Activated CD8-positive, alpha-beta memory T cell treated with anti-CD3 and anti-CD28 coated beads for 24 hours (primary cell): ENCODE measurements around the gene TMBIM1.
"Not testable (repeated sequence)": the region's sequence is repeated elsewhere in the genome, so short reads cannot be mapped to it uniquely, and the experiment has no call there.

ENCODE experiments used
- DNase-seq: peaks from one replicate; pipeline ENCODE4 v3.0.0-alpha.2; 2020

Gene TMBIM1

DNA sequence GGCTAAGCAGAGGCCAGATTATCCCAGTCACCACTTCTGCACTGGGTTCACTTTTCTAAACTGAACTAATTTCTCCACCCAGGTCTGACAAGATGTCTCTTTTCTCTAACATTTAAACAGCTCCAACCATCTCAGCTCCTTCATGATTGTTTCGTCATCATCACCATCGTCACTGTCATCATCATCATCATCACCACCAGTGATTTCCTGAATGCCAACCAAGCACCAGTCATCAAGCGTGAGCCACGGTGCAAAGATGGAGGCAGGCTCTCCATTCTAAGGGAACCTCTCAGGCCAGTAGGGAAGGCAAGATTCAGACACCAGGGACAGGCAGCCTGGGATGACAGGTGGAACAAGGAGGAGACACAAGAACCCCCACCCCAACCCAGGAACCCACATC, 25.5 kb upstream of the TMBIM1 start:
- no peak for DNase-seq

GRCh38 chr2:218317303-218317630, 25.0 kb upstream of the TMBIM1 start:
- no peak for DNase-seq

- no peak for DNase-seq
Observed at GRCh38 chr2:218315397-218315796, 23.1 kb upstream of the TMBIM1 start.

DNA sequence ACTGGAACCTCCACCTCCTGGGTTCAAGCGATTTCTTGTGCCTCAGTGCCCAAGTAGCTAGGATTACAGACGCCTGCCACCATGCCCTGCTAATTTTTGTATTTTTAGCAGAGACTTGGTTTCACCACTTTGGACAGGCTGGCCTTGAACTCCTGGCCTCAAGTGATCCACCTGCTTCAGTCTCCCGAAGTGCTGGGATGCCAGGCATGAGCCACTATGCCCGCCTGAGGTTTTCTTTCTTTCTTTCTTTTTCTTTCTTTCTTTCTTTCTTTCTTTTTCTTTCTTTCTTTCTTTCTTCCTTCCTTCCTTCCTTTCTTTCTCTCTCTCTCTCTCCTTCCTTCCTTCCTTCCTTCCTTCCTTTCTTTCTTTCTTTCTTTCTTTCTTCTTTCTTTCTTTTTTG, 22.5 kb upstream of the TMBIM1 start:
- DNase-seq = not testable (repeated sequence)

GRCh38 chr2:218313356-218313755, 21.1 kb upstream of the TMBIM1 start:
- no peak for DNase-seq

DNA sequence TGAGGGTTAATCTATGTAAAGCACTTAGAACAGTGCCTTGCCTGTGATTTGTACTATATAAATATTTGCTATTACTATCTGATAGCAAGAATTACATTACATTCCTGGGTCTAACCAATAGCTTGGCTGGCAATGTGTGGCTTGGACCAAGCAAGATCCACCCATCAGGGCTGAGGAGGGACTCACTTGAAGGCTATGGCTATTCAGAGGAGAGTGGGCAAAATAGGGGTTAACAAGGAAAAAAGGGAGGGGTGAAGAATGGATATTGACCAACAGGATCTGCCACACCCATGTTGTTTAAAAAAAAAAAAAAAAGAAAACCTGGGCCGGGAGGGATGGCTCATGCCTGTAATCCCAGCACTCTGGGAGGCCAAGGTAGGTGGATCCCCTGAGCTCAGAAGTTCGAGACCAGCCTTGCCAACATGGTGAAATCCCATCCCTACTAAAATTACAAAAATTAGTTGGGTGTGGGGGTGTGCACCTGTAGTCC, 20.0 kb upstream of the TMBIM1 start:
- no peak for DNase-seq

GRCh38 chr2:218311541-218312266, 19.4 kb upstream of the TMBIM1 start:
- not testable (repeated sequence) for DNase-seq

GRCh38 chr2:218310853-218311540, 18.7 kb upstream of the TMBIM1 start:
- DNase-seq = no peak

DNA sequence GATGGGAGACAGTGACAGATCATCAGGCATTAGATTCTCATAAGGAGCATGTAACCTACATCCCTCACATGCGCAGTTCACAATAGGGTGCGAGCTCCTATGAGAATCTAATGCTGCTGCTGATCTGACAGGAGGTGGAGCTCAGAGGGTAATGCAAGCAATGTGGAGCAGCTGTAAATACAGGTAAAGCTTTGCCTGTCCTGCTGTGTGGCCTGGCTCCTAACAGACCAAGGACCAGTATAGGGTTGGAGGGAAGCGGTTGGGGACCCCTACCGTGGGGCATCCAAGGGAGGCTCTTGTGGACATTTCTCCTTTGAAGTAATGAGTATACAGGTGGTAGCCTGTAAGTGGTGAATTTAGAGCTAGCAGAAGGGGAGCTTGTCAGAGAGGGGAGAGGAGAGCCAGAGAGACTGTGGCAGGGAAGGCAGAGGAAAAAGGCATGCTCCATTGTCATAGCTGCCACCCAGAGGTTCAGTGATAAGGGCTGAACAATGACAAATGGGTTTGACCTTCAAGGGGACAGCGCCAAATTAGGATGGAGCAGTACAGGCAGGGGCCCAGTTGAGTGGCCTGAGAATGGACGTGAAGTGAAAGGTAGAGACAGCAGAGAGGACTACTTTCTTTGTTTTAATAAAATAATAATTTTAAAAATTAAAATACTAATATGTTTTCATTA, 15.2 kb upstream of the TMBIM1 start:
- no peak for DNase-seq

DNA sequence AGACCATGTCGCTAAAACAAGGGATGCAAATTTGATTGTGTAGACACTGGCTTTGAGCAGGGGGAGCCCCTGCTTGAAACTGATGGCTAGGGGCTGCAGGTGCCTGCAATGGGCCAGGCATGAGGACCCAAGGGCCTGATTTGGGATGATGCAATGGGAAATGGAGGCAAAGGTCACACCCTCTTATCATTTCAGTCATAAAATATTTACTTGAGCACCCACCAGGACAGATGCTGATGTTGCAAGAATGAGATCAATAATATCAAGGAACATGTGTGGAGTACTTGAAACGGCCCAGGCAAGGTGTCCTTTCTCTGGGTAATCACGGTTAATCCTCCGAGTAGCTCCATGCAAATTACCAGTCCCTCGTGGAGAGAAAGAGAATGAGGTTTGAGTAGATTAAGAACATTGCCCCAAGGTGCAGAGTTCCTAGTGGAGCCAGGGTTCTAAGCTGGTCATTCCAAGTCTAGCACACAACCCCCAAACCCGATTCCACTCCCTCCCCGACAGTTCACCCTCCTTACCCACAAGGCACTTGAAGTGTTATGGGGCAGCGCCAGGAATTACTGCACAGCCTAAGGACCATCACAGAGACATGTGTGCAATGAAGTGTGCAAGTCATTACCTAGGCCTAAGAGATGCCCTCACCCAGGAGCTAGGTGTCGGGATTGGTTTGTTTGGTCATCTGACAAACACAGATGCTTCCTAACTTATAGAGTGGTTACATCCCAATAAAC, 14.0 kb upstream of the TMBIM1 start:
- no peak for DNase-seq

DNA sequence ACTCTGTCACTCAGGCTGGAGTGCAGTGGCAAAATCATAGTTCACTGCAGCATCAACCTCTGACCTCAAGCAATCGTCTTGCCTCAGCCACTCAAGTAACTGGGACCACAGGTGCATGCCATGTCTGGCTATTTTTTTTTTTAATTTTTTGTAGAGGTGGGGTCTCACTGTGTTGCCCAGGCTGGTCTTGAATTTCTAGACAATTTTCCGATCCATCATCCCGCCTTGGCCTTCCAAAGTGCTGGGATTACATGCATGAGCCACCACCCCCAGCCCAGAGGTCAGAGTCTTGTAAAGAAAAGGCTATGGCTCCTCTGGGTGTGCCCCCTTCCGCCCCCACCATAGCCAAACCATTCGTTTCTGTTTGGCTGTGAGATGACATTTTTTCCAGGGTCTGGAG, 13.1 kb upstream of the TMBIM1 start:
- no peak for DNase-seq

DNA sequence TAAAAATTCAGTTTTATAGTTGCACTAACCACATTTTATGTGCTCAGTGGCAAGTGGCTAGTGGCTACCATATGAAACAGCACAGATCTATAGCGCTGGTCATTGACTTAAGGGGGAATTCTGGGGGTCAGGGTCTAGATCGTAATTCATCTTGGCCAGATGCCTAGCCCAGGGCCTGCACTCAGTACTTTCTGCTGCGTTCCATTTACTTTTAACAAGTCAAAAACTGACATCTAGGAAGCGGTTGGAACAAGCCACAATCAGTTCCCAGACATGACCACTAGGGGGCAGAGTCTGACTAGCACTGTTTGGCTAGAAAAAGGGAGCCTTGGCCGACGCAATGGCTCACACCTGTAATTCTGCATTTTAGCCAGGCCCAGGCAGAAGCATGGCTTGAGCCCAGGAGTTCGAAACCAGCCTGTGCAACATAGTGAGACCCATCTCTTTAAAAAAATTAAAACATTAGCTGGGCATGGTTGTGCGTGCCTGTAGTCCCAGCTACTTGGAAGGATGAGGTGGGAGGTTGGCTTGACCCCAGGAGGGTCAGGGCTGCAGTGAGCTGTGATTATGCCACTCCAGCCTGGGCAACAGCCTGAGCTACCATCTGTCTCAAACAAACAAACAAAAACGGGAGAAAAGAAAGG, 9.0 kb upstream of the TMBIM1 start:
- peak; percentile 93 for DNase-seq

DNA sequence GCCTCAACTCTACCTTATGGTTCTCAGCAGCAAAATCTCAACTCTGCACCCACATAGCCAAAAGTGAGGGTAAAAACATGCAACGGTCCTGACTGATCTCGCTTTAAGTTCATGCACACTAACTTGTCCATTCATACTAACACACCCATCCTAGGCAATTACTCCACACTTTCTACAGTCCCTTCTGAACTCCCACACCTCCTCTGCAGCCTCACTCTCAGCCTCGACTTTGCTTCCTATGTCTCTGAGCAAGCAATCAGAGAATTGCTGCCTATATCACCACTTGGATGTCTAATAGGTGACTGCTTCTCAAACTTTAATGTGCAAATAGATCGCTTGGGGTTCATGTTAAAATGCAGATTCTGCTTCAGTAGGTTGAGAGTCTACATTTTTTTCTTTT, 7.8 kb upstream of the TMBIM1 start:
- DNase-seq = no peak

GRCh38 chr2:218298314-218298875, 6.1 kb upstream of the TMBIM1 start:
- no peak for DNase-seq

GRCh38 chr2:218296847-218297246, 4.5 kb upstream of the TMBIM1 start:
- no peak for DNase-seq

- no peak for DNase-seq
Observed at GRCh38 chr2:218296200-218296599, 3.9 kb upstream of the TMBIM1 start.

DNA sequence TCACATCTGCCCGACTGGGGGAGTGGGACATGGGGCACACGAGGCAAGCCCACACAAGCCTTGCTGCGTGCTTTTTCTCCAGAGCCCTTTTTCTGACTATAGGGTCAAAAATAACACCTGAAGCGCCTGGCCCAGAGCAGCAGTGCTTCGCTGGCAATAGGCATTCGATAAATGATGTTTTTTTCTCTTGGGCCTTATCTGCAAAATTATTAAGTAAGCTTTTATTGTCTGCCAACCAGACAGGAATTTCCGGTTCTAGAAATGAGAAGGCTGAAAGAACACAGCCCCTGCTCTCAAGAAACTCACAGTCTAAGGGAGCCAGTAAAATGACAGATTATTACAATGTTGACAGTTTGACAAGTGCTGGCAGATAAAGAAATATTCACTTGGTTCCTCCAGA, 2.7 kb upstream of the TMBIM1 start:
- DNase-seq = no peak

DNA sequence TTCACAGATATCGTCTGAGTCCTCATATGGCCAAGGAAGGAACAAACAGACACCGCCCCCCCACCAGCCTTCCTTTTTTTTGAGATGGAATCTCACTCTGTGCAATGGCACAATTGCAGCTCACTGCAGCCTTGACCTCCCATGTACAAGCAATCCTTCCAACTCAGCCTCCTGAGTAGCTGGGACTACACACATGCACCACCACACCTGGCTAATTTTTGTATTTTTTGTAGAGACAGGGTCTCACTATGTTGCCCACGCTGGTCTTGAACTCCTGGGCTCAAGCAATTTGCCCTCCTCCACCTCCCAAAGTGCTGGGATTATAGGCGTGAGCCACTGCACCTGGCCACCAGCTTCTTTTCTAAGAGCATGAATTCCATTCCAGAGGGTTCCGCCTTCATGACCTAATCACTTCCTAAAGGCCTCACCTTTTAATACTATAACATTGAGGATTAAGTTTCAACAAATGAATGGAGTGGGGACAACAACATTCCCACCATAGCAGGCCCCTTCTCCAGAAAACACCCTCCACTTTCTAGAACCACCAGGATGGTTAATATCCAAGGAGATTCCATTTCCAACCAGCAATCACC, 2.2 kb upstream of the TMBIM1 start:
- DNase-seq = no peak

DNA sequence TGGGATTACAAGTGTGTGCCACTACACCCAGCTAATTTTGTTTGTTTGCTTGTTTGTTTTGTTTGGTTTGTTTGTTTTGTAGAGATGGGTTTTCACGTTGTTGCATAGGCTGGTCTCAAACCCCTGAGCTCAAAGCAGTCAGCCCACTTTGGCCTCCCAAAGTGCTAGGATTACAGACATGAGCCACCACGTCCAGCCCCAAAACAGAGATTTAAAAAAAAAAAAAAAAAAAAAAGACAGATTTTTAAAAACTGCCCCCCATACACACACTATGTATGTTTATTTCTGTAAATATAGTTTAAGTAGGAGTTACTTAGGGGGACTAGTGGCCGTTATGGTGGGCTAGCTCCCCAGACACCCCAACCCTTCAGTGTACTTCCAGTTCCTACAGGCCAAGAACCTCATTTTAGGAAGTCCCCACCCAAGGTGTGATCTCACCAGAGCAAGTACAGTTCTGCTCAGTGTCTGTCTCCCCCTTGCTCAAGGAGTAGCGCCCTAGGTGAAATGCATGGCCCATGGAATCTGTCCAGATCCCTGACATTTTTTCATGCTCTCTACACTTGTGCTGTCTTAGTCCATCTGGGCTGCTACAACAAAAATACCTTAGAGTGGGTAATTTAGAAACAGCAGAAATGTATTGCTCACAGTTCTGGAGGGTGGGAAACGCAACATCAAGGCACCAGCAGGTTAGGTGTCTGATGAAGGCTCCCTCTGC, 1.6 kb upstream of the TMBIM1 start:
- DNase-seq = no peak

DNA sequence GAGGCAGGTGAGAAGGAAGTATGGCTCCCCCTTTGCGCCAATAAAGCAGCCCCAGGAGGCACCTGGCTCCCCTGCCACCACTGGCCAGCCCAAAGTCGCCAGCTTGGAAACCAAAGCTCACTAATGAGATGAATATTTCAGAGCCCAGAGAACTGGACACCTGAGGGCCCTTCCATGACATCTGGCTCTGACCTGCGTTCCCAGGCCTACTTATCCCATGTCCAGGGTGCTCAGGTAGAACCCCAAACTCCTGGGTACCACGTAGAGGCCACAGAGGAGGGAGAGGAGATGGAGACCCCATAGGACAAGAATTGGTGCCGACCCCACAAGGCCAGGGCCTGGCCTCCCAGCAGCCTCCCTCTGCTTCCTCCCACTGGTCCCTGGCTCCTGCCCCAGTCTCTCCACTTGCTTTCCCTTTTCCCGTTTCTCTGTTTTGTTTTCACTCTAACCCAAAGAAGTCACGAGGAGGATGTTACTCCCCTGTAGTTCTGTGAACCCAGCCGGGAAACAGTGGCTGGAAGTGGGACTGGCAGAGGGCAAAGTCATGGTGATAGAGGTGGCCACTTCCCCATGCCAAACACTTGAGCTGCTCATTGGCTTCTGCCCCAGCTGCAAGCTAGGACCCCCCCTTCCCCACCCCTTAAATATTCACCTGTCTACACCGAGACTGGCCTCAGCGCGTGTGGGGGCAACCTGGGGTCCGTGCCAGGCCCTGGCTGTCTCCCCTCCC, 820 bp downstream of the TMBIM1 start:
- peak; percentile 71 for DNase-seq
